H1 (cell line): ENCODE results near the gene PALD1. TPM values are rescaled to one million over a fixed set of nuclear protein-coding genes. Genes with fewer than 3 reads are reported as not detected.

Experiments
- CTCF ChIA-PET: fragments of 300-600 bp; sonication (Branson Sonifier 250); formaldehyde crosslinking; loops from one replicate; lab custom pipeline; 2021; ENCODE audit not compliant: partially characterized antibody; lab: Charles Lee
- POLR2A ChIA-PET: fragments of 300-600 bp; sonication (Branson Sonifier 250); formaldehyde crosslinking; loops from one replicate; lab custom pipeline; 2021; ENCODE audit warnings: inconsistent platforms; ENCODE audit not compliant: partially characterized antibody; lab: Charles Lee
- DNase-seq, 2 experiments: peaks; one replicate each; pipeline versions ENCODE4 v3.0.0 to v3.0.0-alpha.2; 2010 to 2022; ENCODE audit warnings: low spot score in 2 of 2, low read depth in 1 of 2, mixed read lengths in 1 of 2
- FAIRE-seq: peaks from 2 replicates; lab custom pipeline; 2011; peaks lifted over from hg19 to GRCh38; lab: Jason Lieb, UNC
- H2AFZ ChIP-seq: 2 replicates; pipeline ENCODE4 v1.8.1; 2012; ENCODE audit warnings: low read length, inconsistent platforms
- H2AK5ac ChIP-seq: 2 replicates; pipeline ENCODE4 v1.6.1; 2013; ENCODE audit warnings: low read depth, low read length
- H2BK120ac ChIP-seq: replicated peaks from 2 replicates; pipeline ENCODE3; 2013; ENCODE audit warnings: low read depth, low read length, inconsistent platforms
- H2BK12ac ChIP-seq: 2 replicates; pipeline ENCODE4 v1.6.1; 2013; ENCODE audit warnings: low read depth, low read length
- H2BK15ac ChIP-seq: 2 replicates; pipeline ENCODE4 v1.6.1; 2013; ENCODE audit warnings: low read length
- H2BK20ac ChIP-seq: 2 replicates; pipeline ENCODE4 v1.6.1; 2013; ENCODE audit warnings: low read length
- H2BK5ac ChIP-seq: 2 replicates; pipeline ENCODE4 v1.6.1; 2013; ENCODE audit warnings: low read depth, low read length
- H3K14ac ChIP-seq: 2 replicates; pipeline ENCODE4 v1.6.1; 2013; ENCODE audit warnings: inconsistent platforms; ENCODE audit not compliant: insufficient read length
- H3K18ac ChIP-seq: 2 replicates; pipeline ENCODE4 v1.6.1; 2013; ENCODE audit warnings: low read length; ENCODE audit errors: extremely low read depth
- H3K23ac ChIP-seq: 2 replicates; pipeline ENCODE4 v1.6.1; 2013; ENCODE audit warnings: inconsistent platforms; ENCODE audit not compliant: insufficient read length
- H3K23me2 ChIP-seq: 2 replicates; pipeline ENCODE4 v1.6.1; 2013; ENCODE audit warnings: low read depth, low read length
- H3K27ac ChIP-seq: 2 replicates; pipeline ENCODE4 v1.6.1; 2011; ENCODE audit warnings: low read depth, low read length, inconsistent platforms
- H3K27me3 ChIP-seq, 4 experiments: replicated peaks in 1 of 4; 1 replicate in 1 of 4; 2 replicates in 3 of 4; pipeline versions ENCODE4 v1.6.1 to v1.8.1; 2011 to 2013; ENCODE audit warnings: low read length in 3 of 4, mild to moderate bottlenecking in 3 of 4, inconsistent platforms in 2 of 4, mixed read lengths in 2 of 4, moderate library complexity in 1 of 4; ENCODE audit not compliant: control insufficient read depth in 3 of 4, insufficient read depth in 3 of 4; ENCODE audit errors: extremely low read depth in 1 of 4
- H3K36me3 ChIP-seq, 4 experiments: 2 replicates each; pipeline versions ENCODE4 v1.6.1 to v1.8.1; 2011 to 2013; ENCODE audit warnings: mild to moderate bottlenecking in 4 of 4, low read length in 3 of 4, moderate library complexity in 2 of 4, control low read depth in 1 of 4, inconsistent platforms in 1 of 4; ENCODE audit not compliant: insufficient read depth in 4 of 4, control insufficient read depth in 2 of 4
- H3K4ac ChIP-seq: replicated peaks from 2 replicates; pipeline ENCODE3; 2013; ENCODE audit warnings: low read length, low read depth, mixed read lengths, inconsistent platforms; ENCODE audit not compliant: insufficient read length
- H3K4me1 ChIP-seq, 4 experiments: replicated peaks in 1 of 4; 1 replicate in 1 of 4; 2 replicates in 3 of 4; pipeline versions ENCODE4 v1.6.1 to v1.8.1; 2011 to 2013; ENCODE audit warnings: low read length in 3 of 4, inconsistent platforms in 2 of 4, mixed read lengths in 1 of 4; ENCODE audit not compliant: insufficient read depth in 4 of 4, control insufficient read depth in 3 of 4
- H3K4me2 ChIP-seq, 2 experiments: 2 replicates each; pipeline versions ENCODE4 v1.6.1 to v1.8.1; 2011 to 2013; ENCODE audit warnings: low read depth in 2 of 2, low read length in 2 of 2, control low read depth in 1 of 2, inconsistent platforms in 1 of 2, mild to moderate bottlenecking in 1 of 2; ENCODE audit not compliant: insufficient read depth in 1 of 2
- H3K4me3 ChIP-seq, 4 experiments: fragments of 200-600, 300-600 bp in 1 of 4; sonication (generic), shearing (Covaris generic), sonication (Bioruptor Twin) in 1 of 4; 2 replicates each; pipeline versions ENCODE4 v1.5.1 to v1.8.1; 2011 to 2016; ENCODE audit warnings: low read length in 4 of 4, low read depth in 3 of 4, control low read depth in 2 of 4, inconsistent platforms in 2 of 4, mild to moderate bottlenecking in 2 of 4, mixed read lengths in 1 of 4, moderate library complexity in 1 of 4; ENCODE audit not compliant: insufficient read depth in 2 of 4; ENCODE audit errors: extremely low read depth in 1 of 4
- H3K56ac ChIP-seq: replicated peaks from 2 replicates; pipeline ENCODE3; 2013; ENCODE audit warnings: low read depth, mild to moderate bottlenecking, mixed read lengths, low read length, inconsistent platforms; ENCODE audit not compliant: insufficient read length
- H3K79me1 ChIP-seq: 2 replicates; pipeline ENCODE4 v1.6.1; 2013; ENCODE audit warnings: low read depth, low read length, control low read depth
- H3K79me2 ChIP-seq, 2 experiments: 2 replicates each; pipeline versions ENCODE4 v1.6.1 to v1.8.1; 2012 to 2013; ENCODE audit warnings: low read length in 2 of 2, mild to moderate bottlenecking in 2 of 2, inconsistent platforms in 1 of 2; ENCODE audit not compliant: insufficient read depth in 2 of 2, control insufficient read depth in 1 of 2
- H3K9ac ChIP-seq, 4 experiments: replicated peaks in 1 of 4; 1 replicate in 1 of 4; 2 replicates in 3 of 4; pipeline versions ENCODE4 v1.6.1 to v1.8.1; 2011 to 2013; ENCODE audit warnings: low read depth in 3 of 4, low read length in 3 of 4, control low read depth in 2 of 4, mild to moderate bottlenecking in 2 of 4, moderate library complexity in 2 of 4, inconsistent platforms in 1 of 4; ENCODE audit errors: extremely low read depth in 1 of 4
- H3K9me3 ChIP-seq, 2 experiments: 2 replicates each; pipeline versions ENCODE4 v1.6.1 to v1.8.1; 2012 to 2013; ENCODE audit warnings: mild to moderate bottlenecking in 2 of 2, moderate library complexity in 2 of 2, control low read depth in 1 of 2, inconsistent platforms in 1 of 2, low read depth in 1 of 2, low read length in 1 of 2, mixed read lengths in 1 of 2; ENCODE audit not compliant: insufficient read depth in 2 of 2
- H4K20me1 ChIP-seq, 2 experiments: replicated peaks in 1 of 2; 2 replicates each; pipeline versions ENCODE3 to v1.8.1; 2011 to 2013; ENCODE audit warnings: inconsistent platforms in 2 of 2, low read length in 2 of 2, mild to moderate bottlenecking in 1 of 2; ENCODE audit not compliant: insufficient read depth in 2 of 2, control insufficient read depth in 1 of 2
- H4K5ac ChIP-seq: 2 replicates; pipeline ENCODE4 v1.6.1; 2013; ENCODE audit warnings: low read length, low read depth, mixed read lengths, inconsistent platforms; ENCODE audit not compliant: insufficient read length
- H4K8ac ChIP-seq: 2 replicates; pipeline ENCODE4 v1.8.0; 2013; ENCODE audit warnings: mild to moderate bottlenecking, moderate library complexity, low read length, inconsistent platforms; ENCODE audit not compliant: insufficient read depth; ENCODE audit errors: extremely low read depth
- H4K91ac ChIP-seq: replicated peaks from 2 replicates; pipeline ENCODE3; 2013; ENCODE audit warnings: low read length, mixed read lengths, inconsistent platforms; ENCODE audit not compliant: insufficient read length
- EP300 ChIP-seq, 2 experiments: IDR thresholded peaks; 1 replicate in 1 of 2; 2 replicates in 1 of 2; pipeline ENCODE4 v1.6.1; 2011 to 2012; ENCODE audit warnings: low read depth in 2 of 2, low read length in 2 of 2, mild to moderate bottlenecking in 2 of 2, borderline replicate concordance in 1 of 2, inconsistent platforms in 1 of 2, moderate library complexity in 1 of 2
- GTF2F1 ChIP-seq: IDR thresholded peaks from 2 replicates; pipeline ENCODE4 v1.6.1; 2012; ENCODE audit warnings: low read depth, low read length, improper control_type of control experiment, borderline replicate concordance
- JUN ChIP-seq: IDR thresholded peaks from 2 replicates; pipeline ENCODE4 v1.6.1; 2011; ENCODE audit warnings: low read depth, mild to moderate bottlenecking, improper control_type of control experiment, low read length
- MAFK ChIP-seq: IDR thresholded peaks from 2 replicates; pipeline ENCODE4 v1.6.1; 2012; ENCODE audit warnings: low read depth, mild to moderate bottlenecking, improper control_type of control experiment, low read length
- RBBP5 ChIP-seq: IDR thresholded peaks from 2 replicates; pipeline ENCODE4 v1.7.1; 2012; ENCODE audit warnings: low read depth, mild to moderate bottlenecking, inconsistent platforms, low read length, moderate library complexity, borderline replicate concordance
- SAP30 ChIP-seq: fragments of 300-600 bp; sonication (generic); IDR thresholded peaks from 2 replicates; pipeline ENCODE4 v1.7.1; 2012; ENCODE audit warnings: low read length, moderate library complexity, mild to moderate bottlenecking, inconsistent platforms; ENCODE audit not compliant: insufficient read depth, insufficient replicate concordance
- SIN3A ChIP-seq, 2 experiments: IDR thresholded peaks in 1 of 2; conservative IDR thresholded peaks in 1 of 2; 2 replicates each; pipeline ENCODE4 v1.6.1; 2011 to 2012; ENCODE audit warnings: low read length in 2 of 2, improper control_type of control experiment in 1 of 2, low read depth in 1 of 2, mild to moderate bottlenecking in 1 of 2
- SP1 ChIP-seq: IDR thresholded peaks from 2 replicates; pipeline ENCODE4 v1.6.1; 2011; ENCODE audit warnings: low read depth, low read length
- TBP ChIP-seq: IDR thresholded peaks from 2 replicates; pipeline ENCODE4 v1.6.1; 2011; ENCODE audit warnings: low read depth, low read length, improper control_type of control experiment
- WGBS, 2 experiments: shearing (Covaris generic) in 1 of 2; methylation state at CpG; one replicate each; pipeline versions ENCODE4 v1.1.6 to v1.1.7; 2013 to 2015; ENCODE audit warnings: low lambda C conversion rate in 2 of 2, mixed read lengths in 2 of 2, inconsistent platforms in 1 of 2, low coverage in 1 of 2, missing lambda C conversion rate in 1 of 2; ENCODE audit not compliant: insufficient replicate concordance in 2 of 2, insufficient coverage in 1 of 2, insufficient read length in 1 of 2; ENCODE audit errors: extremely low coverage in 1 of 2, missing lambda C conversion rate in 1 of 2; 5-methylcytosine and 5-hydroxymethylcytosine counted together
- polyA plus RNA-seq, 7 experiments: library from polyadenylated mRNA; depleted of rRNA in 3 of 7; stranded (reverse) in 5 of 7; unstranded in 2 of 7; fragments of >200 nt in 5 of 7; fragments of 200-250 nt in 2 of 7; gene quantifications; 1 replicate in 5 of 7; 2 replicates in 1 of 7; 4 replicates in 1 of 7; pipeline versions ENCODE4 v1.2.1 to v1.2.3, GENCODE V29; 2011 to 2013; ENCODE audit warnings: missing spikeins in 2 of 7, mixed read lengths in 2 of 7
- total RNA-seq: library from RNA; stranded (reverse); fragmentation: NEBNext Ultra II Directional; extraction: Animal tissue kit (Norgen Biotek cat#: 25700); gene quantifications from 2 replicates; pipeline ENCODE4 v1.2.1, GENCODE V29; 2021
- TF ChIP-seq, protein P1 (sequence below): IDR thresholded peaks from 2 replicates; pipeline ENCODE4 v1.6.1; 2012; ENCODE audit warnings: inconsistent platforms
- TF ChIP-seq, protein P2 (sequence below): IDR thresholded peaks from 2 replicates; pipeline ENCODE4 v1.6.1; 2012; ENCODE audit warnings: inconsistent platforms

The PALD1 gene
- total and polyA plus RNA-seq, 2 of the 8 experiments (the other 6 are each of a cell fraction or from before 2014, with no cell fraction given): 13.3 to 32.8 TPM

DNA sequence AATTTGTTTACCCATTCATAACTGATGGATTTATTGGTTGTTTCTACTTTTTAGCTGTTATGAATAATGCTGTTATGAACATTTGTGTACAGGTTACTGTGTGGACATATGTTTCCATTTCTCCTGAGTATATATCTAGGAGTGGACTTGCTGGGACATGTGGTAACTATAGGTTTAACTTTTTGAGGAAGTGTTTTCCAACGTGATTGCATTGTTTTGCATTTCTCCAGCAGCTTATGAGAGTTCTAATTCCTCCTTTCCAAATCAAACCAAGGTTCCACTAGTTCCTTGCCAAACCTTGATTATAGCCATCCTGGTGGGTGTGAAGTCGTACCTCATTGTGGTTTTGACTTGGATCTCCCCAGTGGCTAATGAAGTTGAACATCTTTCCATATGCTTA lies 126.6 kb downstream of the PALD1 start:
- Histone ChIP-seq H3K23me2 (no peaks in the 10 kb centered on the region), H3K79me2 (no peaks in the 10 kb centered on the region), H3K4ac (no peak overlapping the region), H4K8ac (no peak overlapping the region), H3K9me3 (no peaks in the 10 kb centered on the region), H3K14ac (no peak overlapping the region), H3K4me3 (no peak overlapping the region), H2BK5ac (no peak overlapping the region), H2AK5ac (no peak overlapping the region), H2BK120ac (no peak overlapping the region), H3K23ac (no peak overlapping the region), H4K20me1 (no peaks in the 10 kb centered on the region), H3K27me3 (no peaks in the 10 kb centered on the region), H2BK12ac (no peak overlapping the region), H3K27ac (no peak overlapping the region), H4K5ac (no peak overlapping the region), H3K9ac (no peak overlapping the region), H2BK20ac (no peak overlapping the region), H4K91ac (no peak overlapping the region), H3K4me2 (no peak overlapping the region), H3K36me3 (no peaks in the 10 kb centered on the region), H3K4me1 (no peaks in the 10 kb centered on the region; a peak in 1 of 7 replicates), H2BK15ac (no peak overlapping the region), H3K56ac (no peak overlapping the region), H2AFZ (no peak overlapping the region), H3K18ac (no peak overlapping the region), H3K79me1 (no peaks in the 10 kb centered on the region)
- DNase-seq (no peak), FAIRE-seq (no peak)
- CTCF ChIA-PET: no interaction called here
- WGBS, 2 experiments: 91% methylated on average over 2 of the region's 2 CpGs; no CpG with 5 or more reads in 1 of the 2 experiments
- POLR2A ChIA-PET: no interaction called here
- no peak for TF ChIP-seq TBP
- TF ChIP-seq, protein P1, sequence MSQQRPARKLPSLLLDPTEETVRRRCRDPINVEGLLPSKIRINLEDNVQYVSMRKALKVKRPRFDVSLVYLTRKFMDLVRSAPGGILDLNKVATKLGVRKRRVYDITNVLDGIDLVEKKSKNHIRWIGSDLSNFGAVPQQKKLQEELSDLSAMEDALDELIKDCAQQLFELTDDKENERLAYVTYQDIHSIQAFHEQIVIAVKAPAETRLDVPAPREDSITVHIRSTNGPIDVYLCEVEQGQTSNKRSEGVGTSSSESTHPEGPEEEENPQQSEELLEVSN: no peak
- TF ChIP-seq SAP30: no peak
- no peak for TF ChIP-seq GTF2F1
- no peak for TF ChIP-seq SIN3A (conservative IDR thresholded peaks at IDR 0.05 in 1 of 2, IDR thresholded peaks at IDR 0.05 in 1 of 2; ENCODE audit: low read depth in 1 of 2, low read length in 2 of 2)
- TF ChIP-seq, protein P2, sequence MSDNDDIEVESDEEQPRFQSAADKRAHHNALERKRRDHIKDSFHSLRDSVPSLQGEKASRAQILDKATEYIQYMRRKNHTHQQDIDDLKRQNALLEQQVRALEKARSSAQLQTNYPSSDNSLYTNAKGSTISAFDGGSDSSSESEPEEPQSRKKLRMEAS: no peak
- no peak for TF ChIP-seq RBBP5
- no peak for TF ChIP-seq EP300 (IDR thresholded peaks at IDR 0.05; ENCODE audit: borderline replicate concordance in 1 of 2, low read depth in 2 of 2, low read length in 2 of 2)
- no peak for TF ChIP-seq SP1
- no peak for TF ChIP-seq MAFK
- no peak for TF ChIP-seq JUN
